Endodermal cell (in vitro differentiated cells): Measurements from ENCODE around the gene MTUS2. TPM values are rescaled to one million over a fixed set of nuclear protein-coding genes. Genes with fewer than 3 reads are reported as not detected.
"Not testable (repeated sequence)": the region's sequence is repeated elsewhere in the genome, so short reads cannot be mapped to it uniquely, and the experiment has no call there.

Experiments used
- DNase-seq: peaks from one replicate; pipeline ENCODE4 v3.0.0-alpha.2; 2017
- H3K27ac ChIP-seq: 2 replicates; pipeline ENCODE4 v1.5.1; 2013; ENCODE audit warnings: mild to moderate bottlenecking, low read depth, low read length, moderate library complexity
- H3K27me3 ChIP-seq: 2 replicates; pipeline ENCODE4 v1.6.1; 2013; ENCODE audit warnings: mild to moderate bottlenecking, low read length, moderate library complexity; ENCODE audit not compliant: insufficient read depth, control insufficient read depth, poor library complexity, severe bottlenecking
- H3K36me3 ChIP-seq: 2 replicates; pipeline ENCODE4 v1.7.0; 2013; ENCODE audit warnings: mild to moderate bottlenecking, low read length, moderate library complexity; ENCODE audit not compliant: control insufficient read depth, insufficient read depth
- H3K4me1 ChIP-seq: one replicate; pipeline ENCODE4 v1.7.0; 2013; ENCODE audit warnings: low read length; ENCODE audit not compliant: control insufficient read depth, insufficient read depth
- H3K4me3 ChIP-seq: 2 replicates; pipeline ENCODE4 v1.5.1; 2013; ENCODE audit warnings: mild to moderate bottlenecking, low read length, moderate library complexity
- H3K9ac ChIP-seq: 2 replicates; pipeline ENCODE4 v1.6.1; 2013; ENCODE audit warnings: mild to moderate bottlenecking, low read length, moderate library complexity; ENCODE audit not compliant: poor library complexity, severe bottlenecking; ENCODE audit errors: extremely low read depth
- H3K9me3 ChIP-seq: 2 replicates; pipeline ENCODE4 v1.6.1; 2013; ENCODE audit warnings: mild to moderate bottlenecking, low read length, moderate library complexity; ENCODE audit not compliant: control insufficient read depth
- H3K27ac Mint-ChIP-seq: 2 replicates; pipeline ENCODE4 v1.8.0; 2020; ENCODE audit warnings: mixed read lengths
- H3K27me3 Mint-ChIP-seq: 2 replicates; pipeline ENCODE4 v1.8.0; 2021; ENCODE audit warnings: mild to moderate bottlenecking, mixed read lengths; ENCODE audit not compliant: insufficient read depth
- H3K36me3 Mint-ChIP-seq: 2 replicates; pipeline ENCODE4 v1.8.0; 2020; ENCODE audit warnings: low read depth, mixed read lengths
- H3K4me1 Mint-ChIP-seq: 2 replicates; pipeline ENCODE4 v1.8.0; 2020; ENCODE audit warnings: mixed read lengths
- H3K4me3 Mint-ChIP-seq: 2 replicates; pipeline ENCODE4 v1.8.0; 2020; ENCODE audit warnings: mild to moderate bottlenecking, moderate library complexity, mixed read lengths
- H3K9me3 Mint-ChIP-seq: 2 replicates; pipeline ENCODE4 v1.8.0; 2020; ENCODE audit warnings: mild to moderate bottlenecking, mixed read lengths
- WGBS, 2 experiments: methylation state at CpG; one replicate each; pipeline versions ENCODE4 v1.1.5 to v1.1.7; 2013; ENCODE audit warnings: missing lambda C conversion rate in 2 of 2, mixed read lengths in 1 of 2; ENCODE audit not compliant: insufficient coverage in 1 of 2, insufficient read length in 1 of 2; 5-methylcytosine and 5-hydroxymethylcytosine counted together
- total RNA-seq, 2 donors: library from RNA; stranded (reverse); fragmentation: NEBNext Ultra II Directional in 1 of 2; extraction: Animal tissue kit (Norgen Biotek cat#: 25700) in 1 of 2; gene quantifications; 2 replicates in 1 of 2; 3 replicates in 1 of 2; pipeline ENCODE4 v1.2.1, GENCODE V29; 2021
- TF ChIP-seq, protein P1 (sequence below): fragments of 200-600 bp; sonication (generic); conservative IDR thresholded peaks from 2 replicates; pipeline ENCODE4 v1.5.0; 2021; ENCODE audit warnings: antibody characterized with exemption, mild to moderate bottlenecking

The MTUS2 gene
- total RNA-seq, 2 donors from 2014 or later, result 1.2 to 1.3 TPM

DNA sequence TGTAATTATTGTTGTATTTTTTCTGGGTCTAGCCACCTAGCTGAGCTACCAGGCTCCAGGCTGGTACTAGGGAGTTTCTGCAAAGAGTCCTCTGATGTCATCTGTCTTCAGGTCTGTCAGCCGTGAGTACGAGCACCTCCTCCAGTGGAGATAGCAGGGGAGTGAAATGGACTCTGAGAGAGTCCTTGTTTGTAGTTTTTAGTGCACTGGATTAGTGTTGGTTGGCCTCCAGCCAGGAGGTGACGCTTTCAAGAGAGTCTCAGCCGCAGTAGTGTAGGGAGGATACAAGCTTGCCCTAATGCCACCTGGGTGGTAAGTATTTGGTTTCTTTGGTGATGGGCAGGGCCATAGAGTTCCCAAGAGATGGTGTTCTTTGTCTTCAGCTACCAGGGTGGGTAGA, 390.5 kb downstream of the MTUS2 start:
- no peaks in the 10 kb centered on the region for H3K4me1 Mint-ChIP-seq
- no peaks in the 10 kb centered on the region for H3K27me3 Mint-ChIP-seq
- no peak for DNase-seq
- H3K4me1 ChIP-seq, result no peaks in the 10 kb centered on the region
- TF ChIP-seq, protein P1, sequence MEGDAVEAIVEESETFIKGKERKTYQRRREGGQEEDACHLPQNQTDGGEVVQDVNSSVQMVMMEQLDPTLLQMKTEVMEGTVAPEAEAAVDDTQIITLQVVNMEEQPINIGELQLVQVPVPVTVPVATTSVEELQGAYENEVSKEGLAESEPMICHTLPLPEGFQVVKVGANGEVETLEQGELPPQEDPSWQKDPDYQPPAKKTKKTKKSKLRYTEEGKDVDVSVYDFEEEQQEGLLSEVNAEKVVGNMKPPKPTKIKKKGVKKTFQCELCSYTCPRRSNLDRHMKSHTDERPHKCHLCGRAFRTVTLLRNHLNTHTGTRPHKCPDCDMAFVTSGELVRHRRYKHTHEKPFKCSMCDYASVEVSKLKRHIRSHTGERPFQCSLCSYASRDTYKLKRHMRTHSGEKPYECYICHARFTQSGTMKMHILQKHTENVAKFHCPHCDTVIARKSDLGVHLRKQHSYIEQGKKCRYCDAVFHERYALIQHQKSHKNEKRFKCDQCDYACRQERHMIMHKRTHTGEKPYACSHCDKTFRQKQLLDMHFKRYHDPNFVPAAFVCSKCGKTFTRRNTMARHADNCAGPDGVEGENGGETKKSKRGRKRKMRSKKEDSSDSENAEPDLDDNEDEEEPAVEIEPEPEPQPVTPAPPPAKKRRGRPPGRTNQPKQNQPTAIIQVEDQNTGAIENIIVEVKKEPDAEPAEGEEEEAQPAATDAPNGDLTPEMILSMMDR, result no peak
- H3K36me3 Mint-ChIP-seq, result no peaks in the 10 kb centered on the region
- no peak overlapping the region for H3K4me3 Mint-ChIP-seq
- H3K9me3 Mint-ChIP-seq, result peaks cover 25% of the 10 kb centered on the region
- no peak overlapping the region for H3K9ac ChIP-seq
- WGBS, 2 experiments, result 83% methylated on average over 3 to 4 of the region's 4 CpGs
- H3K4me3 ChIP-seq, result no peak overlapping the region
- H3K27ac ChIP-seq, result no peak overlapping the region
- H3K9me3 ChIP-seq, result peaks cover 37% of the 10 kb centered on the region
- H3K27me3 ChIP-seq, result no peaks in the 10 kb centered on the region
- H3K27ac Mint-ChIP-seq, result no peak overlapping the region
- no peaks in the 10 kb centered on the region for H3K36me3 ChIP-seq

DNA sequence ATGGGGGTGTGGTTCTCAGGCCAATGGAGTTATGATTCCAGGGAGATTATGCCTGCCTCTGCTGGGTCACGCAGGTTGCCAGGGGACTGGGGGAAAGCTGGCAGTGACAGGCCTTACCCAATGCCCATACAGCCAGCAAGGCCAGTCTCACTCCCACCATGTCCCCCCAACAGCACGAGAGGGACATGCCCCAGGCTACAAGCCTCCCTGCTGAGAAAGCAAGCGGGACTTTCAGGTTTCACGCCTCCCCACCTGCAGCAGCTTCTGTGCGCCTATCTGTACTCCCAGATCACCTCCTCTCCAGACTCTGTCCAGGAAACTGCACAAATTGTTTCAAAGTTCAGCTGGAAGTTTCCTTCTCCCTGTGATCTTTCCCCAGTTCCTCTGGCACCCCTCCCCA, 391.0 kb downstream of the MTUS2 start:
- H3K9me3 ChIP-seq, result peaks cover 37% of the 10 kb centered on the region
- not testable (repeated sequence) for H3K36me3 ChIP-seq, H3K27me3 Mint-ChIP-seq, H3K4me1 Mint-ChIP-seq, H3K27me3 ChIP-seq, H3K4me3 ChIP-seq, H3K4me3 Mint-ChIP-seq, H3K36me3 Mint-ChIP-seq, H3K9ac ChIP-seq, DNase-seq, H3K27ac Mint-ChIP-seq, H3K4me1 ChIP-seq, H3K27ac ChIP-seq
- peaks cover 25% of the 10 kb centered on the region for H3K9me3 Mint-ChIP-seq
- 79 to 80% methylated on average over 4 to 5 of the region's 5 CpGs for WGBS, 2 experiments

DNA sequence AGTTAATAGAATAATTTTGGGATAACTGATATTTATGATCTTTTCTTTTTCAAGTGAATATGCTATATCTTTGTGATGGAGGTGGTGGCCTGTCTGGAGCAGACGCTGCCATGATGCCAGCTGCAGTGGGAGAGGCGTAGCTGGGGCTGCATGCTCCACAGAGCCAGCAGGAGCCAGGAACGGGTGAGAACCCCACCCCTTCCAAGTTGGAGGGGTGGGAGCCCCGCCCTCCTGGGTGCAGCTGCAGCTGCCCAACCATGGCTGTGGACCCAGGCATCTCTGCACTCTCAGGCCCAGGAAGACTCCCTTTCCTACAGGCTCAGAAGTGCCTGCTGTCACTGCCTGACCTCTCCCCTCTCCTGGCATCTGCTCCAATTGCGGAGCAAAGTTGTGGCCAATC, 402.3 kb downstream of the MTUS2 start:
- no peaks in the 10 kb centered on the region for H3K27me3 Mint-ChIP-seq
- Histone ChIP-seq H3K36me3 (no peaks in the 10 kb centered on the region), H3K27ac (no peak overlapping the region), H3K27me3 (no peaks in the 10 kb centered on the region), H3K4me1 (no peaks in the 10 kb centered on the region), H3K4me3 (no peak overlapping the region), H3K9ac (no peak overlapping the region), H3K9me3 (peaks cover 54% of the 10 kb centered on the region)
- WGBS, 2 experiments, result 25 to 65% methylated on average over 1 to 5 of the region's 5 CpGs
- H3K4me3 Mint-ChIP-seq, result no peak overlapping the region
- peaks cover 22% of the 10 kb centered on the region for H3K9me3 Mint-ChIP-seq
- H3K27ac Mint-ChIP-seq, result no peak overlapping the region
- TF ChIP-seq, protein P1, result no peak
- no peaks in the 10 kb centered on the region for H3K36me3 Mint-ChIP-seq
- no peak for DNase-seq
- no peaks in the 10 kb centered on the region for H3K4me1 Mint-ChIP-seq

DNA sequence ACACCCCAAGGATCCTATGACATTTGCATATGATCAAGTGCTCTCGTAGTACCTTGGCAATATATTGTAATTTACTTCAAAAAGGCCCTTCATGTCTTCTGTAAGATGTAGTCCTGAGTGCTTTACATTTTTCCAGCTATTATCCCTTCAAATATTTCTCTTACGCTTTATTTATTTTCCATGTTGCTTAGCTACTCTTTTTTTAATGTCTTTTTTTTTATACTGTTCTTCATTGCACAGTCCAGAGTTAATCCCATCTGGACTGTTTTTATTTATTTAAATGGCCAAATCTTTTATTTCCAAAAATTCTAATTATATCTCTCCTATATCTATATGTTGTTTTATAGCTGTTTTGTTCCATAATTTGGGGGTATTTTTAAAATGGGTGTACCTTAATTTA, 404.1 kb downstream of the MTUS2 start:
- Mint-ChIP-seq H3K27me3 (no peaks in the 10 kb centered on the region), H3K9me3 (peaks cover 16% of the 10 kb centered on the region), H3K4me1 (no peaks in the 10 kb centered on the region), H3K36me3 (no peaks in the 10 kb centered on the region), H3K27ac (no peak overlapping the region), H3K4me3 (no peak overlapping the region)
- Histone ChIP-seq H3K9me3 (peaks cover 43% of the 10 kb centered on the region), H3K27me3 (no peaks in the 10 kb centered on the region), H3K9ac (no peak overlapping the region), H3K36me3 (no peaks in the 10 kb centered on the region), H3K4me3 (no peak overlapping the region), H3K27ac (no peak overlapping the region), H3K4me1 (no peaks in the 10 kb centered on the region)
- WGBS, 2 experiments, result 67 to 81% methylated on average over 1 to 2 of the region's 2 CpGs
- TF ChIP-seq, protein P1, result no peak
- no peak for DNase-seq
